ENCODE measurements around the gene HIGD1C.

The HIGD1C gene

GRCh38 chr12:51018956-51019355 lies 66.6 kb downstream of the HIGD1C start:
- DNase-seq (ENCODE audit: low spot score) = no peak

- DNase-seq (ENCODE audit: low spot score) = no peak
Observed at GRCh38 chr12:51019927-51020326, 67.6 kb downstream of the HIGD1C start.

All from CD4-positive, alpha-beta T cell treated with Interleukin-15 for 4 hours (primary cell).